ENCODE data around the gene LRP1B.

Gene LRP1B

GRCh38 chr2:141698500-141698899 lies 432.3 kb downstream of the LRP1B start:
- H3K27me3 ChIP-seq (ENCODE audit: control insufficient read depth in 1 of 2, insufficient read depth in 2 of 2, low read length in 2 of 2): no peaks in the 10 kb centered on the region
- no peak overlapping the region for H3K27ac ChIP-seq (ENCODE audit: low read depth, low read length)
- no peak overlapping the region for H3K4me3 ChIP-seq (ENCODE audit: low read depth in 1 of 2, low read length in 2 of 2)
- no peak overlapping the region for H3K9ac ChIP-seq (ENCODE audit: low read depth in 1 of 2, low read length in 2 of 2)
- H3K36me3 ChIP-seq (ENCODE audit: control insufficient read depth in 1 of 2, insufficient read depth in 2 of 2, low read length in 2 of 2): no peaks in the 10 kb centered on the region
- no peaks in the 10 kb centered on the region for H3K9me3 ChIP-seq (ENCODE audit: control insufficient read depth in 1 of 2, low read length in 2 of 2)
- H3K4me1 ChIP-seq (ENCODE audit: control insufficient read depth in 1 of 2, insufficient read depth in 2 of 2, low read length in 2 of 2): no peaks in the 10 kb centered on the region

GRCh38 chr2:141697035-141697434 lies 433.8 kb downstream of the LRP1B start:
- no peak overlapping the region for H3K9ac ChIP-seq (ENCODE audit: low read depth in 1 of 2, low read length in 2 of 2)
- no peaks in the 10 kb centered on the region for H3K27me3 ChIP-seq (ENCODE audit: control insufficient read depth in 1 of 2, insufficient read depth in 2 of 2, low read length in 2 of 2)
- H3K4me3 ChIP-seq (ENCODE audit: low read depth in 1 of 2, low read length in 2 of 2): no peak overlapping the region
- H3K36me3 ChIP-seq (ENCODE audit: control insufficient read depth in 1 of 2, insufficient read depth in 2 of 2, low read length in 2 of 2): no peaks in the 10 kb centered on the region
- H3K9me3 ChIP-seq (ENCODE audit: control insufficient read depth in 1 of 2, low read length in 2 of 2): no peaks in the 10 kb centered on the region
- H3K4me1 ChIP-seq (ENCODE audit: control insufficient read depth in 1 of 2, insufficient read depth in 2 of 2, low read length in 2 of 2): no peaks in the 10 kb centered on the region
- no peak overlapping the region for H3K27ac ChIP-seq (ENCODE audit: low read depth, low read length)

- H3K4me1 ChIP-seq (ENCODE audit: control insufficient read depth in 1 of 2, insufficient read depth in 2 of 2, low read length in 2 of 2): no peaks in the 10 kb centered on the region
- no peak overlapping the region for H3K4me3 ChIP-seq (ENCODE audit: low read depth in 1 of 2, low read length in 2 of 2)
- no peak overlapping the region for H3K9ac ChIP-seq (ENCODE audit: low read depth in 1 of 2, low read length in 2 of 2)
- no peaks in the 10 kb centered on the region for H3K9me3 ChIP-seq (ENCODE audit: control insufficient read depth in 1 of 2, low read length in 2 of 2)
- H3K27ac ChIP-seq (ENCODE audit: low read depth, low read length): no peak overlapping the region
- no peaks in the 10 kb centered on the region for H3K36me3 ChIP-seq (ENCODE audit: control insufficient read depth in 1 of 2, insufficient read depth in 2 of 2, low read length in 2 of 2)
- H3K27me3 ChIP-seq (ENCODE audit: control insufficient read depth in 1 of 2, insufficient read depth in 2 of 2, low read length in 2 of 2): no peaks in the 10 kb centered on the region
Measured at GRCh38 chr2:141694180-141694579, 436.6 kb downstream of the LRP1B start.

GRCh38 chr2:141692829-141693228 lies 438.0 kb downstream of the LRP1B start:
- Histone ChIP-seq H3K36me3 (ENCODE audit: control insufficient read depth in 1 of 2, insufficient read depth in 2 of 2, low read length in 2 of 2) (no peaks in the 10 kb centered on the region), H3K9ac (ENCODE audit: low read depth in 1 of 2, low read length in 2 of 2) (no peak overlapping the region), H3K4me3 (ENCODE audit: low read depth in 1 of 2, low read length in 2 of 2) (no peak overlapping the region), H3K27me3 (ENCODE audit: control insufficient read depth in 1 of 2, insufficient read depth in 2 of 2, low read length in 2 of 2) (no peaks in the 10 kb centered on the region), H3K4me1 (ENCODE audit: control insufficient read depth in 1 of 2, insufficient read depth in 2 of 2, low read length in 2 of 2) (no peaks in the 10 kb centered on the region), H3K9me3 (ENCODE audit: control insufficient read depth in 1 of 2, low read length in 2 of 2) (no peaks in the 10 kb centered on the region), H3K27ac (ENCODE audit: low read depth, low read length) (no peak overlapping the region)

GRCh38 chr2:141676139-141676538 lies 454.7 kb downstream of the LRP1B start:
- Histone ChIP-seq H3K9ac (ENCODE audit: low read depth in 1 of 2, low read length in 2 of 2) (no peak overlapping the region), H3K27ac (ENCODE audit: low read depth, low read length) (no peak overlapping the region), H3K4me3 (ENCODE audit: low read depth in 1 of 2, low read length in 2 of 2) (no peak overlapping the region), H3K36me3 (ENCODE audit: control insufficient read depth in 1 of 2, insufficient read depth in 2 of 2, low read length in 2 of 2) (no peaks in the 10 kb centered on the region), H3K27me3 (ENCODE audit: control insufficient read depth in 1 of 2, insufficient read depth in 2 of 2, low read length in 2 of 2) (no peaks in the 10 kb centered on the region), H3K4me1 (ENCODE audit: control insufficient read depth in 1 of 2, insufficient read depth in 2 of 2, low read length in 2 of 2) (no peaks in the 10 kb centered on the region), H3K9me3 (ENCODE audit: control insufficient read depth in 1 of 2, low read length in 2 of 2) (peaks cover 0 to 2% of the 10 kb centered on the region in 2 donors)

- Histone ChIP-seq H3K9me3 (ENCODE audit: control insufficient read depth in 1 of 2, low read length in 2 of 2) (peaks cover 0 to 1% of the 10 kb centered on the region in 2 donors), H3K27me3 (ENCODE audit: control insufficient read depth in 1 of 2, insufficient read depth in 2 of 2, low read length in 2 of 2) (no peaks in the 10 kb centered on the region), H3K9ac (ENCODE audit: low read depth in 1 of 2, low read length in 2 of 2) (no peak overlapping the region), H3K36me3 (ENCODE audit: control insufficient read depth in 1 of 2, insufficient read depth in 2 of 2, low read length in 2 of 2) (no peaks in the 10 kb centered on the region), H3K4me3 (ENCODE audit: low read depth in 1 of 2, low read length in 2 of 2) (no peak overlapping the region), H3K27ac (ENCODE audit: low read depth, low read length) (no peak overlapping the region), H3K4me1 (ENCODE audit: control insufficient read depth in 1 of 2, insufficient read depth in 2 of 2, low read length in 2 of 2) (no peaks in the 10 kb centered on the region)
Measured at GRCh38 chr2:141666191-141666590, 464.6 kb downstream of the LRP1B start.

- Histone ChIP-seq H3K9ac (ENCODE audit: low read depth in 1 of 2, low read length in 2 of 2) (no peak overlapping the region), H3K27ac (ENCODE audit: low read depth, low read length) (no peak overlapping the region), H3K9me3 (ENCODE audit: control insufficient read depth in 1 of 2, low read length in 2 of 2) (no peaks in the 10 kb centered on the region), H3K4me3 (ENCODE audit: low read depth in 1 of 2, low read length in 2 of 2) (no peak overlapping the region), H3K4me1 (ENCODE audit: control insufficient read depth in 1 of 2, insufficient read depth in 2 of 2, low read length in 2 of 2) (no peaks in the 10 kb centered on the region), H3K36me3 (ENCODE audit: control insufficient read depth in 1 of 2, insufficient read depth in 2 of 2, low read length in 2 of 2) (no peaks in the 10 kb centered on the region), H3K27me3 (ENCODE audit: control insufficient read depth in 1 of 2, insufficient read depth in 2 of 2, low read length in 2 of 2) (no peaks in the 10 kb centered on the region)
Measured at GRCh38 chr2:141660232-141660631, 470.6 kb downstream of the LRP1B start.

GRCh38 chr2:141654311-141654710 lies 476.5 kb downstream of the LRP1B start:
- no peak overlapping the region for H3K9ac ChIP-seq (ENCODE audit: low read depth in 1 of 2, low read length in 2 of 2)
- no peak overlapping the region for H3K27ac ChIP-seq (ENCODE audit: low read depth, low read length)
- no peaks in the 10 kb centered on the region for H3K27me3 ChIP-seq (ENCODE audit: control insufficient read depth in 1 of 2, insufficient read depth in 2 of 2, low read length in 2 of 2)
- H3K4me3 ChIP-seq (ENCODE audit: low read depth in 1 of 2, low read length in 2 of 2): no peak overlapping the region
- no peaks in the 10 kb centered on the region for H3K36me3 ChIP-seq (ENCODE audit: control insufficient read depth in 1 of 2, insufficient read depth in 2 of 2, low read length in 2 of 2)
- no peaks in the 10 kb centered on the region for H3K4me1 ChIP-seq (ENCODE audit: control insufficient read depth in 1 of 2, insufficient read depth in 2 of 2, low read length in 2 of 2)
- H3K9me3 ChIP-seq (ENCODE audit: control insufficient read depth in 1 of 2, low read length in 2 of 2): no peaks in the 10 kb centered on the region

GRCh38 chr2:141653184-141653583 lies 477.6 kb downstream of the LRP1B start:
- H3K9me3 ChIP-seq (ENCODE audit: control insufficient read depth in 1 of 2, low read length in 2 of 2): no peaks in the 10 kb centered on the region
- no peak overlapping the region for H3K27ac ChIP-seq (ENCODE audit: low read depth, low read length)
- H3K4me1 ChIP-seq (ENCODE audit: control insufficient read depth in 1 of 2, insufficient read depth in 2 of 2, low read length in 2 of 2): no peaks in the 10 kb centered on the region
- H3K27me3 ChIP-seq (ENCODE audit: control insufficient read depth in 1 of 2, insufficient read depth in 2 of 2, low read length in 2 of 2): no peaks in the 10 kb centered on the region
- H3K9ac ChIP-seq (ENCODE audit: low read depth in 1 of 2, low read length in 2 of 2): no peak overlapping the region
- no peaks in the 10 kb centered on the region for H3K36me3 ChIP-seq (ENCODE audit: control insufficient read depth in 1 of 2, insufficient read depth in 2 of 2, low read length in 2 of 2)
- no peak overlapping the region for H3K4me3 ChIP-seq (ENCODE audit: low read depth in 1 of 2, low read length in 2 of 2)

- H3K27ac ChIP-seq (ENCODE audit: low read depth, low read length): no peak overlapping the region
- H3K4me1 ChIP-seq (ENCODE audit: control insufficient read depth in 1 of 2, insufficient read depth in 2 of 2, low read length in 2 of 2): no peaks in the 10 kb centered on the region
- H3K9me3 ChIP-seq (ENCODE audit: control insufficient read depth in 1 of 2, low read length in 2 of 2): no peaks in the 10 kb centered on the region
- H3K27me3 ChIP-seq (ENCODE audit: control insufficient read depth in 1 of 2, insufficient read depth in 2 of 2, low read length in 2 of 2): no peaks in the 10 kb centered on the region
- no peak overlapping the region for H3K9ac ChIP-seq (ENCODE audit: low read depth in 1 of 2, low read length in 2 of 2)
- H3K36me3 ChIP-seq (ENCODE audit: control insufficient read depth in 1 of 2, insufficient read depth in 2 of 2, low read length in 2 of 2): no peaks in the 10 kb centered on the region
- H3K4me3 ChIP-seq (ENCODE audit: low read depth in 1 of 2, low read length in 2 of 2): no peak overlapping the region
Measured at GRCh38 chr2:141652308-141652707, 478.5 kb downstream of the LRP1B start.

- no peaks in the 10 kb centered on the region for H3K27me3 ChIP-seq (ENCODE audit: control insufficient read depth in 1 of 2, insufficient read depth in 2 of 2, low read length in 2 of 2)
Measured at GRCh38 chr2:141647353-141647752, 483.5 kb downstream of the LRP1B start.

More at GRCh38 chr2:141647353-141647752, 483.5 kb downstream of the LRP1B start:
- no peak overlapping the region for H3K4me3 ChIP-seq (ENCODE audit: low read depth in 1 of 2, low read length in 2 of 2)
- H3K9me3 ChIP-seq (ENCODE audit: control insufficient read depth in 1 of 2, low read length in 2 of 2): no peaks in the 10 kb centered on the region
- H3K4me1 ChIP-seq (ENCODE audit: control insufficient read depth in 1 of 2, insufficient read depth in 2 of 2, low read length in 2 of 2): no peaks in the 10 kb centered on the region
- H3K36me3 ChIP-seq (ENCODE audit: control insufficient read depth in 1 of 2, insufficient read depth in 2 of 2, low read length in 2 of 2): no peaks in the 10 kb centered on the region
- H3K27ac ChIP-seq (ENCODE audit: low read depth, low read length): no peak overlapping the region
- no peak overlapping the region for H3K9ac ChIP-seq (ENCODE audit: low read depth in 1 of 2, low read length in 2 of 2)

Measured in duodenal mucosa (tissue), 2 donors.